ENCODE measurements around the gene TCF15.

Gene TCF15

DNA sequence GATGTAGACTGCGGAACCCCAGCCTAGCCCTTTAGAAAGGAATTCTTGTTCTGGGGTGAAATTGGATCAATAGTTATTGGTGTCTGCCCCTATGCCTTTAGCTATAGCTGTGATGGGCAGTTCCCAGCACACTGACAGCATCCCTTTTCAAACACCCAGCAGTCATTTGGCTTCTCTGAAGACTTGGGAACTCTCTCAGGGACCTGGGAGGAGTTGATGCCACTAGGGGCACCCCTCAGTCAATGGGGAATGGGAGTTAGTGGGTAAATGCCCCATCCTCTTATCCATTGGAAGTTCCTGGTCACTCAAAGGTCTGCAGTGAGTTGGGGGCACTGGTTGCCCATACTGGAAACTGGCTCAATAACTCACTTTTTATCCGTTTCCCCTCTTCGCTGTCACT is 34.9 kb downstream of the TCF15 start:
- DNase-seq: no peak

DNA sequence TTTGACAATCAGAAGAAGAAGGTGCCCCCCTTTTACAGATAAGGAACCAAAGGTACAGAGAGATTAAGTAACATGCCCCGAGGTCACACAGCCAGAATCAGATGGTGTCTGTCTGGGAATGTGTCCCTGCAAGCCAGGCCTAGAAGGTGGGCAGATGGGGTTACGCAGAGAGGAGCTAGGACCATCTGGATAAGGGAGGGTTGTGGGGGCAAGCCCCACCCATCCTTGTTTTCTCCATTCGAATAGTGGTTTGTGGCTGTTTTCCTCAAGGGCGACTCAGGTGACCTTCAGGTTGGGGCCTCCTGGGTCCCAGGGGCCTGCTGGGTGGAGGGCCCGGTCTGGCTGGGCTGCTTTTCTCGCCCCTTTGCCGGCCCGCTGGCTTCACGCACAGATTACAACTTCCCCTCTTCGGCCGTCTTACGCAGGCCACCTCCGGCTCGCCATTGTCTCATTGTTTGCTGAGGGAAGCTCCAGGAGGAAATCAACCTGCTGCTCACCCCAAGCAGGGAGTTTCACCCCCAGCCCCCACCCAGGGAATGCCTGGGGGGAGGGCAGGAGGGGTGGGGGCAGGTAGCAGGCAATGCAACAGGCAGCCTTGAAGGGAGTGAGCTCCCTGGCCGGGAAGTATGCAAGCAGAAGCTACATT is 35.7 kb downstream of the TCF15 start:
- no peak for DNase-seq

DNA sequence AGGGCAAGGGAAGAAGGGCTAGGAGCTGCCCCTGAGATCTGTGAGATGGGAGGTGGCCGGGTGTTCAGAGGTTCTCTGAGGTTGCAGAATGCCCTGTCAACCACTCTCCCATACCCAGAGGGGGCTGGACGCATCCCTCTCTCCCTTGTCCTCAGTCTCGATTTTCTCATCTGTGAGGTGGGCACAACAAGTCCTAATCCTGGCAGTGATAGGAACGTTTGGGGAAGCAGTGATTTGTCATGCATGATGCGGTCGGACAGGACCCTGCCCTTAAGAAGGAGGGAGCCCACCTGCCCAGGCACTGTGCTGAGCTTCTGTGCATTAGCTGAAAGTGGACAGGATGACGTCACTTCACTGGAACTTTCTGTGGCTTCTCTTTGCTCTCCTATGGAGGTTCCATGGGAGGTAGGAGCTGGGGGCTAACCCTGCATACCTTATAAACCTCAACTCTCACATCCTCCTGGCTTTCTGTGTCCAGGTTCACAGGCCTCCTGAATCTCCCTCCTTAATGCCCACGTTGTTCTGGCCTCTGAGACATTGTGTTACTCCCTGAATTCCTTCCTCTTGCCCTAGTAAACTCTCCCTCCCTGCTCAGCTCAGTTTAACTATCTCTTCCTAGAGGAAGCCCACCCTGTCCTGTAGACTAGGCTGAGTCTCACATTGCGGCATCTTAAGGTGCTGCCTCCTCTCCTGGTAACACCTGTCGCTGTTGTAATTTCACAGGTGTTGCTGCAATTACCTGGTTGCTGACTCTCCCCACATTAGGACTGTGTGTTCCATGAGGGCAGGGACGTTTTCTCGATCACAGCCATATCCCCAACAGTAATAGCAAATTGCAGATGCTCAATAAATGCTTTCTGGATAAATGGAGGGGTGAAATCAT is 36.5 kb downstream of the TCF15 start:
- DNase-seq: no peak

DNA sequence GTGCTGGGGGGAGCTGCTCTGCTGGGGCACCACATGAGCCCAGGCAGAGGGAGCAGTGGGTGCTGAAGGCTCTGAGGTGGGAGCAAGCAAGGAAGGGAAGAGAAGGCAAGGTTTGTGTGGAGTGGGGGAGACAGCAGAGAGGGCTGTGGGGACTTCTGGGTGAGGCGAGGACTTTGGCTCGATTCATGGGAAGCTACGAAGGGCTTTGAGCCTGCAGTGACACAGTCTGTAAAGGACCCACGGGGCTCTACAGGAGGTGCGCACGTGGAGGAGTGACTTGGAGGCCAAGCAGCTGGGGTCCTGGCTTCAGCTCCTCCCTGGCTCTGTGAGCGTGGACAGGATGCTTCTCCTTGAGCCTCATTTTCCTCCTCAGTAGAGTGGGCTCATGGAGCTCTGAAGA is 37.4 kb downstream of the TCF15 start:
- no peak for DNase-seq

DNA sequence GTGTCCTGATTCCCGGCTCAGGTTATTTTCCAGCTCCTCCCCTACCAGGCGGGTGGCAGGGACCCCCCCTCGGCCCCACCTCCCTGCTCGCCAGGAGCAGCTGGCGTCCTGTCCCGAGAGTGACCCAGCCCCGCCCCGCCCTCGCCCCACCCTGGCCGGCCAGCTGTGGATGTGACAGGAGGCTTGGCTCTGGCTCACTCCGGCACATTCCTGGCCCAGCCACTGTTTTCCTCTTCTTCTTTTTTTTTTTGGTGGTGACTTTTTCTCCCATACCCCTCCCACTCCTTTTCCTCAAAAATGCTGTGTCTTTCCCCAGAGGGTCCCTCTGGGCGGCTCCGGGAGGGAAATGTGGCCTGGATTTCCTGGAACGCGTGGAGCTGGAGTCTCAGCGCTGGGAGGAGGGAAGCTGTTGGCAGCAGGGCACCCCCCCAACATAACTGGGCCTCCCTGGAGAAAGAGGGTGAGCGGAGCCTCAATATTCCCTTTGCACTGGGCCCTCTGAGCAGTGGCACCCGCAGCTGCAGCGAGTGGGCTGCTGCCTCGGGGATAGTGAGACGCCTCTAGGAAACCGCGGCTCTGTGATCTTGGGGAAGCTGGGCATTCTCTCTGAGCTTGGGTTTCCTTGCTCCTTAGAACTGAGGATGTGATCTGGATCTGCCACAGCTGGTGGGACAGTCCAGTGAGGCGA is 38.2 kb downstream of the TCF15 start:
- DNase-seq: no peak

DNA sequence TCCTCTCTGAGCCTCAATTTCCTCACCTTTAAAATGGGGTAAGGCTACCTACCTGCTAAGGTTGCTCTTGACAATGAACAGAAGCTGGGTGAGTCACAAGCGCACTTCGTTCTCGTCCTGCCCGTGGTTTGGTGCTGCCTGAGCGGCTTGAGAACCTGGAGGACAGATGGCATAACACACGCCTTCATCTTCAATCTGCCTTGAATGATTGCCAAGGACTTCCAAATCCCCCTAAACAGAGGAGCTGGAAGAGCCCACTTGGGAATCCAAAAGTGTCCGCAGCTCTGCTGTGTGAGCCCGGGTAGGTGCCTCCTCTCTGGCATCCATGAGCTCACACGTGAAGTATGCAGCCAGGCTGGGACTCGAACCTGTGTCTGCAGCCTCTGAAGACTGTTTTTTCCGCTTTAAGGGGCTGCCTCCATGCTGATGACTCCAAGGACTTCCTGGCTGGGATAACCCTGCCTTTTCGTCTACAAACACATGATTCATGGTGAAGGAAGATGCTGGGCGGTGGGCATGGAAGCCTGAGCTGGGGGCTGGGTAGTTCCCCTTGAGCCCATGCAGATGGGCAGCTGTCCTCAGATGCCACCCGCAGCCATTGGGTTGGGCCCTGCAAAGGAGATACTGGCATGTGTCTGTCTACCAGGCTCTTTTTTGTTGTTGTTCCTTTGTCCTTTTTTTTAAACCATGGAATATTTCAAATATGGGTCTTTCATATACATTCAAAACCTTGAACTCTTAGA is 41.3 kb downstream of the TCF15 start:
- no peak for DNase-seq

DNA sequence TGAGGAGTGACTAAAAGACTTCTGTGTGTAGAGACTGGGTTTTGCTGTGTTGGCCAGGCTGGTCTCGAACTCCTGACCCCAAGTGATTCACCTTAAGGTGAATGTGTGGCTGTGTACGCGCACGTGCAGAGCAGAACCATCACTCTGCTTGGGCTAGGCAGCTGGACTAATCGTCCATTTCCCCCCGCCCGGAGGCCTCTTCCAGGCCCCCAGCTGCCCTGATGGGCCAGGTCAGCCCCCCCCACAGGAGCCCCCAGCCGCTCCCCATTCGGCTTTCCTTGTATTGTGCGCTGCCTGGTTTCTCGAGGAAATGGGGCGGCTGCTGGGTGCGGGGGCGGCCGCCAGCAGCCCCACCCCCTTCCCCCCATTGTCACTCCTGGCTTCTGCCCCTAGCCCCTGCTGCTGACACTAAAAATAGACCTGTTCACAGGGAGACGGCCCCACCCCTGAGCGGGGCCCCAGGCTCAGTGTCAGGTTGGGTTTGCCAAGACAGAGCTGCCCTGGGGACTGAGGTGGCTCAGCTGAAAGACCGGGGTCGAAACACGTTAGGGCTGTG is 41.9 kb downstream of the TCF15 start:
- DNase-seq: no peak

DNA sequence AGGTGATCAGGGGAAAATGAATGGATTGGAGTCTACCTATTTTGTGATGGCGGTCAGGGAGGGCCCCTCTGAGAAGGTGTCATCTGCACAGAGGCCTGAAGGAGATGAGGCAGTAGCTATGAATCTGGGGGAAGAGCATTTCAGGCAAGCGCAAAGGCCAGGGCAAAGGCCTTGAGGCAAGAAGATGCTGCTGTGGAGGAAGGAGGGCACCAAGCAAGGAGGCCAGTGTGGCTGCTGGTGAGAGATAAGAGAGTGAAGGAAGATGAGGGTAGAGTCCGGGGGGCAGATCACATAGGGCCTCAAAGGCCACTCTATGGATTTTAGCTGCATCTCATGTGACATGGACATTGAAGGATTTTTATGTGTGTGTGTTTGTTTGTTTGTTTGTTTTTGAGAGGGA is 45.9 kb downstream of the TCF15 start:
- no peak for DNase-seq

DNA sequence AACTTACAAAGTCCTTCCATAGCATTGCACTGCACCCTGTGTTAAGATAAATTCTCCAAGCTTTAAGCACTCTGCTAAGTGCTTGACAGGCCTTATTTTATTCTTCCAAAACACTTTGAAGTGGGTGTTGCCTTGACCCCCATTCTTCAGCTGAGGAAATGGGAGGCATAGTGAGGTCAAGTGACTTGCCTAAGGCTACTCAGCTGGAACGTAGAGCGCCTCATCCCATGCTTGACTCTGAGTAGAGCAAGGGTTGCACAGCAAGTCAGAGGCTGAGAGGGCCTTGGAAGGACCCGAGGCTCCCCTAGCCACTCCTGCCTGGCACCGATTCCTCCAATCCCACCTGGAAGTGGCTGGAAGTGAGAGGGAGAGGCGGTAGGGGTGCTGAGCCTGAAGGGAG is 46.9 kb downstream of the TCF15 start:
- DNase-seq: no peak

DNA sequence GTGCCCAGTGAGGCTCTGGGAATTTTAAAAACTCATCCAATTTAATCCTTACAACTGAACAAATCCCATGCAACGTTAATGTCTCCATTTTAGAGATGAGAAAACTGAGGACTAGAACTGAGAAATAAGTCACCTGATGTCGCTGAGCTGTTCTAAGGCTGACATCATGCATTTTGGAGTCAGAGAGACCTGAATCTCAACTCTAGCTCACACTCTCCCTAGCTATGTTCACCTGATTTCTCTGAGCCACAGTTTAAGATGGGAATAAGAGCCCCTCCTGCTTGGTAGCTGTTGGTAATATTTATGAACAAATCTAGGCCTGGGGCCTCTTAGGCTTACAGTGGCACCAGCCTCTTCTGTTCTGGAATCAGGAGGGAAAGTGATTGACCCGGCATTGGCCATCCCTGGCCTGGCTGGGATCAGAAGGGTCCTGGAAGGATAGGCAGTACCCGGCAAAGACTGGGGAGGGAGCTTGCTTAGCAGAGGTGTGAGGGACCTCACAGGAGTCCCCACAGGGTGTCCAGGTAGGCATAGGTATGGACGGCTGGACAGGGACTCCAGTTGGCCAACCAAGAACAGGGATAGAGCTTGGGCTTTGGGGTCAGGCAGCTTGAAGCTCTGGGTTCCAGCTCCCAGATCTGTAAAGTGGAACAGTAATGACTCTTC is 47.7 kb downstream of the TCF15 start:
- no peak for DNase-seq

DNA sequence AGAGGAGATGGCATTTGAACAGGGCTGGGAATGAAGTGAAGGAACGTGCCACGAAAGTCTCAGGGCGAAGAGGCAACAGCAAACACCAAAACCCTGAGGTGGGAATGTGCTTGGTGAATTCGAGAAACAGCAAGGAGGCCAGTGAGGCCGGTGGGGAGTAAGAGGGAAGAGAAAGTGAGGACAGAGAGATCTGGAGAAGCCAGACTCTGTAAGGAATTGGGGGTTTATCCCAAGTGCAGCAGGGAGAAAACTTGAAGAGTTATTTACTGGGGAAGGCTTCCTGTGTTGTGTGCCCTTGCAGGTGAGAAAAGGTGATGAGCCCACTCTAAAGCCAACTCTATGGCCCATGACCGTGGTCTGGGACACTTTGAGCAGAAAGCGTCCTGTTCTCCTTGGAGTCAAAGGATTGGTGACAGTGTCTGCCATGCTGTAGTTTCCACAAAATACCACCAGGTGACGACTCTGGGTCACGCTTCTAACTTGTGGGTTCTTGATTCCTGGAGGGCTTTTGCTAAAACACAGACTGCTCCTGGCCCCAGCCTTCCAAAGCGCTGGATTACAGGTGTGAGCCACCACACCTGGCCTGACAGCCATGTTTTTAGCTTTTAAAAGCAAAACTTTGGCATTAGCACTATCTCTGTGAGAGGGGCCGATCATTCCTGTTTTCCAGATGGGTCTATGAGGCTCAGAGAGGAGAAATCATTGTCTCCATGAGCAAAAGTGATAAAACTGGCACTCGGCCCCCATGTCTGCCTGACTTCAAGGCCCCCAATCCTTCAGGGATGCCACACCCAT is 48.5 kb downstream of the TCF15 start:
- DNase-seq: peak; percentile 41

DNA sequence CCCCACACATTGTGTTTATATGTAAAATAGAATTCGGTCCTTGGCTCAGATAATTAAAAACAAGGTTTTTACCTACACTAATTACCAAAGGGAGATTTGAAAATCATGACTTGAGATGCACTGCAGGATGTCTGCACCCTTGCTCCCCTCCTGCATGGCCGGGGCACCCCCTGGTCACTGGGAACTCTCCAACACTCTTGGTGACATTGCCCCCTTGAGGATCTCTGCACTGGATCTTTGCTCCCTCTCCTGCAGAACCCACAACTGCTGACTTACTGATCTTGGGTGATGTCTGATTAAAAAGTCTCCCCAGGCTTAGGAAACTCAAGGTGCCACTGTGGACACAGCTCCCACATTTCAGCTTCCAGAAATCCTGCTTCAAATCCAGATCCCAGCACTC is 49.4 kb downstream of the TCF15 start:
- no peak for DNase-seq

DNA sequence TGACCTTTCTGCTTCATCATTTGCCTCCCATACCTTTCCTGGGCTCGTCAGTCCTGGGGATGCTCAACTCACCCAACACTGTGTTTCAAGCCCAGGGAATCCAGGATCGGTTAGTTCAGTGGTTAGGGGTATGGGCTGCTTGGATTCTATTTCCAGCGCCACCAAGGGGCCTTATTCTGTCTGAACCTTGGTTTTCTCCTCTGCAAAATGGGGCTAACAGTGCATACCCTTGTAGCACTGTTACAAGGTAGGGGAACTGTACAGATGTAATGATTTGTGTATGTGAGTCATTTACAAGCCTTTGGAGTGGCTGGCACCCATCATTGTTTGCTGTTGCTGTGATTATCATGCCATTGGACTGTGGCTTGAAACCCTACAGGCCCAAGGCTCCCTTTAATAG is 52.0 kb downstream of the TCF15 start:
- no peak for DNase-seq

DNA sequence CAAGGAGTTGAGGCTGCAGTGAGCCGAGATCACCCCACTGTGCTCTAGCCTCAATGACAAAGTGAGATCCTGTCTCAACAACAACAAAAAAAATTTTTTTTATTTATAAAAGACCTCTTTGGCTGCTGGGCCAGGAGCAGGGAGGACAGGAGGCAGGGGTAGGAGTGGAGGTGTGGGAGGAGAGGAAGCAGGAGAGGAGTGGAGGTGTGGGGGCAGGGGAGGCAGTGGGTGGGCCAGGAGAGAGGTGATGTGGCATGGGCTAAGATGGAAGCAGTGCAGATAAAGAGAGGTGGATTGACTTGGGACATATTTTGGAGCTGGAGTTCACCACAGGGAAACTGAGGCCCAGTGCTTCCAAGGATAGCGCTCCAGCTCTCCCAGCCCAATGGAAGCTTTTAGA is 53.1 kb downstream of the TCF15 start:
- no peak for DNase-seq

DNA sequence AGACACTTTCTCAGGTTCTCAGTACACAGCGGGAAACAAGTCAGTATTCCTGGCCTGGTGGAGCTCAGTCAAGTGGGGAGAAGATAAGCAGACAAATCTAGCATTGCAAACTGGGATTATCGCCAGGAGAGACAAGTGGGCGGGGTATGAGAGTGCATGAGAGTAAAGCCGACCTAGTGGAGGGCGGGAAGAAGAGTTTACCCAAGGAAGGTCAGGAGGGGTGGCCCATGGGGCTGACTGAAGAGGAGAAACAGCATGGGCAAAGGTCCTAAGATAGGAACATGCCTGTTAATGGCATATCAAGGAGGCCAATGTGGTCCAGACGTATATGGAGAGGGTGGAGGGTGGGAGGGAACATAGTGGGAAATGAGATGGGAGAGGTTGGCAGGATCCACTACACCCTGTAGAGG is 54.1 kb downstream of the TCF15 start:
- DNase-seq: no peak

Measured in amniotic stem cell (primary cell).